Mesenchymal stem cell (in vitro differentiated cells and primary cell): ENCODE results near the gene MCM3.

ENCODE experiments used
- DNase-seq: peaks from one replicate; pipeline ENCODE4 v3.0.0-alpha.2; 2013
- H2AFZ ChIP-seq: one replicate; pipeline ENCODE4 v1.6.1; 2013; ENCODE audit warnings: low read depth, mild to moderate bottlenecking, control low read depth, inconsistent platforms, low read length, moderate library complexity
- H2AK5ac ChIP-seq: 2 replicates; pipeline ENCODE4 v1.6.1; 2013; ENCODE audit warnings: low read length, moderate library complexity, mild to moderate bottlenecking, inconsistent platforms; ENCODE audit not compliant: severe bottlenecking
- H2BK120ac ChIP-seq: one replicate; pipeline ENCODE4 v1.6.1; 2013; ENCODE audit warnings: low read depth, mild to moderate bottlenecking, inconsistent platforms, low read length, moderate library complexity
- H2BK12ac ChIP-seq, 2 experiments: one replicate each; pipeline ENCODE4 v1.6.1; 2013; ENCODE audit warnings: inconsistent platforms in 2 of 2, low read length in 2 of 2, mild to moderate bottlenecking in 2 of 2, moderate library complexity in 2 of 2, control low read depth in 1 of 2
- H2BK15ac ChIP-seq: one replicate; pipeline ENCODE4 v1.6.1; 2013; ENCODE audit warnings: mild to moderate bottlenecking, low read depth, inconsistent platforms; ENCODE audit not compliant: poor library complexity, severe bottlenecking
- H2BK5ac ChIP-seq: 2 replicates; pipeline ENCODE4 v1.6.1; 2013; ENCODE audit warnings: low read depth, mild to moderate bottlenecking, low read length, control low read depth, inconsistent platforms; ENCODE audit not compliant: poor library complexity, severe bottlenecking
- H3K14ac ChIP-seq, 2 experiments: one replicate each; pipeline ENCODE4 v1.6.1; 2013; ENCODE audit warnings: inconsistent platforms in 2 of 2, low read length in 2 of 2, control low read depth in 1 of 2, mild to moderate bottlenecking in 1 of 2, moderate library complexity in 1 of 2
- H3K18ac ChIP-seq, 2 experiments: one replicate each; pipeline ENCODE4 v1.6.1; 2013; ENCODE audit warnings: inconsistent platforms in 2 of 2, low read length in 2 of 2, control low read depth in 1 of 2, low read depth in 1 of 2, mild to moderate bottlenecking in 1 of 2
- H3K23ac ChIP-seq, 2 experiments: one replicate each; pipeline ENCODE4 v1.6.1; 2013; ENCODE audit warnings: inconsistent platforms in 2 of 2, low read length in 2 of 2, mild to moderate bottlenecking in 2 of 2, moderate library complexity in 2 of 2, control low read depth in 1 of 2
- H3K27ac ChIP-seq: 2 replicates; pipeline ENCODE4 v1.5.1; 2013; ENCODE audit warnings: mild to moderate bottlenecking, moderate library complexity, low read length, control low read depth, inconsistent platforms; ENCODE audit not compliant: poor library complexity, severe bottlenecking
- H3K27me3 ChIP-seq, 2 experiments: 2 replicates each; pipeline versions ENCODE4 v1.6.1 to v1.7.0; 2013; ENCODE audit warnings: low read length in 2 of 2, mild to moderate bottlenecking in 2 of 2, moderate library complexity in 2 of 2, control low read depth in 1 of 2, inconsistent platforms in 1 of 2; ENCODE audit not compliant: control insufficient read depth in 1 of 2, insufficient read depth in 1 of 2
- H3K36me3 ChIP-seq, 2 experiments: 2 replicates each; pipeline versions ENCODE4 v1.6.1 to v1.7.0; 2013; ENCODE audit warnings: low read length in 2 of 2, control low read depth in 1 of 2, inconsistent platforms in 1 of 2, low read depth in 1 of 2, mild to moderate bottlenecking in 1 of 2; ENCODE audit not compliant: insufficient read depth in 2 of 2, control insufficient read depth in 1 of 2
- H3K4ac ChIP-seq, 2 experiments: one replicate each; pipeline ENCODE4 v1.6.1; 2013; ENCODE audit warnings: inconsistent platforms in 2 of 2, low read length in 2 of 2, mild to moderate bottlenecking in 2 of 2, moderate library complexity in 2 of 2, control low read depth in 1 of 2, low read depth in 1 of 2
- H3K4me1 ChIP-seq: 2 replicates; pipeline ENCODE4 v1.6.1; 2013; ENCODE audit warnings: low read depth, low read length, control low read depth; ENCODE audit not compliant: control insufficient read depth, insufficient read depth
- H3K4me2 ChIP-seq: 2 replicates; pipeline ENCODE4 v1.6.1; 2013; ENCODE audit warnings: low read length, mild to moderate bottlenecking, inconsistent platforms; ENCODE audit not compliant: poor library complexity, severe bottlenecking
- H3K4me3 ChIP-seq, 2 experiments: 2 replicates each; pipeline versions ENCODE4 v1.5.1 to v1.7.0; 2013; ENCODE audit warnings: low read length in 2 of 2, mild to moderate bottlenecking in 2 of 2, control low read depth in 1 of 2, low read depth in 1 of 2; ENCODE audit not compliant: insufficient read depth in 1 of 2
- H3K79me1 ChIP-seq: replicated peaks from 2 replicates; pipeline ENCODE4 v1.6.1; 2013; ENCODE audit warnings: mild to moderate bottlenecking, control low read depth, low read length, inconsistent platforms; ENCODE audit not compliant: poor library complexity, severe bottlenecking
- H3K9ac ChIP-seq: 2 replicates; pipeline ENCODE4 v1.7.0; 2013; ENCODE audit warnings: mild to moderate bottlenecking, low read length, moderate library complexity
- H3K9me3 ChIP-seq: 2 replicates; pipeline ENCODE4 v1.7.0; 2013; ENCODE audit warnings: mild to moderate bottlenecking, low read length; ENCODE audit not compliant: control insufficient read depth
- H4K8ac ChIP-seq: one replicate; pipeline ENCODE4 v1.6.1; 2013; ENCODE audit warnings: inconsistent platforms, mild to moderate bottlenecking, low read length, moderate library complexity
- H4K91ac ChIP-seq: one replicate; pipeline ENCODE4 v1.6.1; 2013; ENCODE audit warnings: mild to moderate bottlenecking, low read length, inconsistent platforms
- WGBS: methylation state at CpG from one replicate; pipeline ENCODE4 v1.1.7; 2013; ENCODE audit warnings: mixed read lengths; 5-methylcytosine and 5-hydroxymethylcytosine counted together

Gene MCM3

DNA sequence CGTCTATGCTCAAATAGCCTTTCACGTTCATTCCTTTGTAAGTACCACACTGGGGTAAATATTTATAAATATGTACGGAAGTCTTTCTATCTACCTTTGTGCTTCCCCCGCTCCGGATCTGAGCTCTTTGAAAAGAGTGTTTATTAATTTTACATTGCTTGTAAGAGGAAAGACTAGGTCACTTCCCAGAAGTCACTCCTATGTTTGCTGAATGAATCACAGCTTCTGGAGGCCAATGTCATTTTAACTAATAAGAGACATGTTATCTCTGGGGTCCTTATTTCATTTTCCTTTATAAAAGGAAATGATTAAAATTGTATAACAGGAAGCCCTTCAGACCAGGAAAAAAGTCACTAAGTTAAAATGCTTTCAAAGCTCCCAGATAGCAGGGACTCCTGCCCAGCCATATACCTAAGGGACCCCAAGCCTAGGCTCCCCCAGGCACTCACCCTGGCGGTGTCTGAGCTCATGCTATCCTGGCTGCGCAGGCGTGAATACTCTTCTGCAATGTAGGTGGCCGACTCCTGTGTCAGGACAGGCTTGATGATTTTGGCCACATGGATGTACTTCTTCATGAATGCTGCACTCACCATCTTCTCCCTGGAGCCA is 12.6 kb downstream of the MCM3 start:
- no peak overlapping the region for H2BK15ac ChIP-seq
- peaks cover 8% of the 10 kb centered on the region for H3K79me1 ChIP-seq
- H3K23ac ChIP-seq = no peak overlapping the region
- H3K27ac ChIP-seq = no peak overlapping the region
- no peak overlapping the region for H3K9ac ChIP-seq
- H2BK5ac ChIP-seq = no peak overlapping the region
- H2AK5ac ChIP-seq = no peak overlapping the region
- no peak overlapping the region for H3K4me3 ChIP-seq
- H4K8ac ChIP-seq = no peak overlapping the region
- H4K91ac ChIP-seq = no peak overlapping the region
- no peaks in the 10 kb centered on the region for H3K27me3 ChIP-seq
- H2AFZ ChIP-seq = no peak overlapping the region
- H3K9me3 ChIP-seq = no peaks in the 10 kb centered on the region
- peaks cover 3% of the 10 kb centered on the region for H3K4me1 ChIP-seq
- no peak overlapping the region for H2BK120ac ChIP-seq
- H3K18ac ChIP-seq = no peak overlapping the region
- WGBS = 95% methylated on average over 6 of the region's 9 CpGs
- no peak overlapping the region for H3K14ac ChIP-seq
- no peak overlapping the region for H3K4ac ChIP-seq
- no peak for DNase-seq
- H2BK12ac ChIP-seq = no peak overlapping the region
- peaks cover 30 to 78% of the 10 kb centered on the region in 2 experiments for H3K36me3 ChIP-seq
- no peak overlapping the region for H3K4me2 ChIP-seq

DNA sequence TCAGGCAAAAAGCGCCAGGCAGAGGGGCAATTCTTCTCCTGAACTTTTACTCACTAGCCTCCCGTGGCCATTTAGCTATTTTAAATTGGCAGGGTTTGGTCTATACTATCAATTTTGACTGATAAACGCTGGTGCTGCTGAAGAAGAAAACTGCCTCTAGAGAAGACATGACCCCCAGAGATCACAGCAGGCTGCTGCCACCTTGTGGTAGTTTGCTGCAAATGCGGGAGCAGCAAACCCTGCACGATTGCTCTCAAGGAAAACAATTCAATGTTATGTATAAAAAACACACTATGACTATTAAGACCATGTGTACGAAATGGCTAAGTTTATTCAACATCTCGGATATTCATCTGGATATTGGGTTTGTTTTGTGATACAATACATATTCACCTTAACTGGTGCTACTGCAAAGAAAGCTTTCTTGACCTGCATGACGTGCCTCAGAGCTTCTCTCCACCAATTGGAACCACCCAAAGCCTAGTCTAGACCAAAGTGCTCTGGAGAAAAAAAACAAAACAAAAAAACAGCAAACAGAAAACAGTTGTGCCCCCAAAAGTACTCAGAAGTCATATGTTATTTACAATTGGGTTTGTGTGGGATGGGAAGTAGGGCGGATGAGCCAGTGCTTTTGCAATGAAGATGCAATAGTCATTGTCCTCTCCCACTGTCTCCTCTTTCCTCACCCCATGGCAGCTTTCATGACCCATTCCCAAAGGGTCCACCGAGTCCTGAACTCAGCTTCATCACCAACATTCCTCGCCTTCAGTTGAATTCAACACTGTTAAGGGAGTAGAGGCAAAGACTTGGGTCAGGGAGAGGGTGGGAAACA is 20.6 kb downstream of the MCM3 start:
- no peak overlapping the region for H2AFZ ChIP-seq
- H3K9me3 ChIP-seq = no peaks in the 10 kb centered on the region
- no peaks in the 10 kb centered on the region for H3K4me1 ChIP-seq
- H3K4ac ChIP-seq = no peak overlapping the region
- H3K79me1 ChIP-seq = peaks cover 2% of the 10 kb centered on the region
- no peak overlapping the region for H3K27ac ChIP-seq
- H2AK5ac ChIP-seq = no peak overlapping the region
- H2BK5ac ChIP-seq = no peak overlapping the region
- H2BK120ac ChIP-seq = no peak overlapping the region
- H3K18ac ChIP-seq = no peak overlapping the region
- peaks cover 17 to 39% of the 10 kb centered on the region in 2 experiments for H3K36me3 ChIP-seq
- H4K8ac ChIP-seq = no peak overlapping the region
- H3K4me2 ChIP-seq = no peak overlapping the region
- H2BK15ac ChIP-seq = no peak overlapping the region
- H4K91ac ChIP-seq = no peak overlapping the region
- no peak overlapping the region for H3K4me3 ChIP-seq
- no peaks in the 10 kb centered on the region for H3K27me3 ChIP-seq
- H3K9ac ChIP-seq = no peak overlapping the region
- 78% methylated on average over 5 of the region's 11 CpGs for WGBS
- no peak overlapping the region for H2BK12ac ChIP-seq
- H3K14ac ChIP-seq = no peak overlapping the region
- DNase-seq = peak; percentile 60
- H3K23ac ChIP-seq = no peak overlapping the region

DNA sequence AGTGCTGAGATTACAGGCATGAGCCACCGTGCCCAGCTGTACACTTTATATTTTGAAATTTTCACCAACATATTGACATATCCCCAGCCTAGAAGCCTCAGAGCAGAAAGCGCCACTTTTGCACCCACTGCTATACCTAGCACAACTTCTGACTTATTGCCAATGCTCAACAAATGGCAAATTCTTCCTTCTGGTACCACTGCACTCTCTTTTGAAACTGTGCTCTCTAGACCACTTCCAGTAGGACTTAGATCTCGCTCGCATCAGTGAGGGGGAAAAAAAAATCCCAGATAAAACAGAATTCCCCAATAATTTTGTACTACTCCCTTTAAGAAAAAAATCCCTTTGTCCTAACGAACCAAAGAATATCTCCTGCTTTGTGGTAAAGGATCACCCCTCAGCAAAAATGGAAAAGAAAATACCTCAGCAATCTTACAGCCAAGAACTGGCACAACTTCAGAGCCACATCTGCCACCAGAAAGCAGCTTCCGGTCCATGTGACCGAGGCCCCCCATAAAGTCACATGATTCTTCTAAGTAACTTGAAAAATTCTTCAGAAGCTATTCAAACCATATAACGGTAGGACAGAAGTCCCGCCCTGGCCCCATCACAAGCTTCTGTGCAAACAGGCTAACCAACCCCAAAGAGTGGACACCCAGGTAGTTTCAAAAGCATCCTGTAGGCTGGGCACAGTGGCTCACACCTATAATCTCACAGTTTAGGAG is 21.8 kb downstream of the MCM3 start:
- Histone ChIP-seq H2BK15ac (no peak overlapping the region), H3K9me3 (no peaks in the 10 kb centered on the region), H3K23ac (no peak overlapping the region), H3K18ac (no peak overlapping the region), H3K14ac (no peak overlapping the region), H3K4me3 (no peak overlapping the region), H4K8ac (no peak overlapping the region), H3K4me1 (no peaks in the 10 kb centered on the region), H3K4ac (no peak overlapping the region), H3K9ac (no peak overlapping the region), H4K91ac (no peak overlapping the region), H3K36me3 (peaks cover 13 to 27% of the 10 kb centered on the region in 2 experiments), H2AK5ac (no peak overlapping the region), H3K79me1 (peaks cover 2% of the 10 kb centered on the region), H2BK5ac (no peak overlapping the region), H2BK12ac (no peak overlapping the region), H2BK120ac (no peak overlapping the region), H3K27me3 (no peaks in the 10 kb centered on the region), H3K4me2 (no peak overlapping the region), H3K27ac (no peak overlapping the region), H2AFZ (no peak overlapping the region)
- DNase-seq = no peak
- 97% methylated on average over 9 of the region's 9 CpGs for WGBS

DNA sequence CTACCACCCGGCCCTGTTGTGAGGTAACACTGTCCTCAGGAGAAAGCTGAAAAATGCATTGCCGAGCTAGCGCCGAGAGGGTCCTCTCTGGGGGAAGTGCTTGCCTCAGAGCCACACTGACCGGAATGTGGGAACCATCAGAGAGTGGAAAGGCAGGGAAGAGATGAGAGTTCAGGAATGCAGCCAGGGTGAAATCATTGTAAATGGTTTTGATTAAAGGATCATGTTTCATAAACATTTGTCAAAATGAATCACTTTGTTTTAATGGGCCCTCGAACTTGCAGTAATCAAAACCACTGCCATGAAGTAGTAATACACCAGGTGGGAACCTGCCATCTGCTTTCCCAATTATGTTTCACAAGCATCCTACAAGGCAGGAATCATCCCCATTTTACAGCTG is 23.3 kb downstream of the MCM3 start:
- Histone ChIP-seq H3K4me1 (no peaks in the 10 kb centered on the region), H2AFZ (no peak overlapping the region), H3K4ac (no peak overlapping the region)

More for the DNA sequence above, 23.3 kb downstream of the MCM3 start:
- no peaks in the 10 kb centered on the region for H3K27me3 ChIP-seq
- WGBS = 75% methylated on average over 6 of the region's 6 CpGs
- H3K27ac ChIP-seq = no peak overlapping the region
- H2BK12ac ChIP-seq = no peak overlapping the region
- no peaks in the 10 kb centered on the region for H3K9me3 ChIP-seq
- no peak overlapping the region for H4K8ac ChIP-seq
- peak overlapping the region in 1 of 2 experiments; percentile 49 for H3K4me3 ChIP-seq
- no peak overlapping the region for H2BK15ac ChIP-seq
- DNase-seq = peak; percentile 28
- H3K79me1 ChIP-seq = peaks cover 2% of the 10 kb centered on the region
- no peak overlapping the region for H2BK5ac ChIP-seq
- no peak overlapping the region for H4K91ac ChIP-seq
- no peak overlapping the region for H2BK120ac ChIP-seq
- H2AK5ac ChIP-seq = no peak overlapping the region
- H3K4me2 ChIP-seq = no peak overlapping the region
- H3K14ac ChIP-seq = peak overlapping the region in 1 of 2 experiments; percentile 14
- H3K9ac ChIP-seq = peak overlapping the region; percentile 9
- H3K36me3 ChIP-seq = peaks cover 8 to 21% of the 10 kb centered on the region in 2 experiments
- no peak overlapping the region for H3K23ac ChIP-seq
- H3K18ac ChIP-seq = no peak overlapping the region
